ENCODE results near the gene PRKCQ. TPM values are rescaled to one million over a fixed set of nuclear protein-coding genes. Genes with fewer than 3 reads are reported as not detected.

PRKCQ gene
- total and polyA plus RNA-seq, 4 donors: 0.13 to 3.3 (median 0.45) TPM

DNA sequence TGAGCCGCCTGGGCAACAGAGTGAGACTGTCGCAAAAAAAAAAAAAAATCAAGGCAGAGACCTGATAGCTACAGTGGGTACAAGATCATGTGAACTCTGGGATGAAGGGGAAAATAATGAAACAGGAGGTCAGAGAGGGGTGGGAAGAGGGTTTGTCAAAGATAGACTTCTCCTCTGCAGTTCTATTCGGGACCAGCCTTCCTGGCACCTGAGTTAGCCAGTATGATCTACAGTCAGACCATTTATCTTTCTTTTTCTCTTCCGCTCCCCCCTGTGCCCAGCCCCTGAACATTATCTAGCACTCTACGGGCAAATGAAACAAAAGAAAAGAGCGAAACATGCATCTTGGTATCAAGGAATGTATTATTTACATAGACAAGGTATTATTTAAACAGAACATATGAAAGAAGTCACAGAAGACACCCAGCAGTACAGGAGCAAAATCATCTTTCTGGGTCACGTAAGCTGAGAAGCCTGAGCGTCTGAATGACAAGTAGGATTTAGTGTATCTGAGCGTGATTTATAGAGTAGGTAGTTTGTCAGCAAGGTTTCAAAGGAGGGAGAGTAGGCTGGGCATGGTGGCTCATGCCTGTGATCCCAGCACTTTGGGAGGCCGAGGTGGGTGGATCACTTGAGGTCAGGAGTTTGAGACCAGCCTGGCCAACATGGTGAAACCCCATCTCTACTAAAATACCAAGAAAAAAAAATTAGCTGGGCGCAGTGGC, 109.0 kb downstream of the PRKCQ start:
- H3K27ac ChIP-seq (ENCODE audit: low read depth in 1 of 2, low read length in 2 of 2): no peak overlapping the region
- H3K36me3 ChIP-seq (ENCODE audit: control insufficient read depth in 4 of 4, insufficient read depth in 3 of 4, low read depth in 1 of 4, low read length in 3 of 4): no peaks in the 10 kb centered on the region
- H3K27me3 ChIP-seq (ENCODE audit: control insufficient read depth in 4 of 4, insufficient read depth in 4 of 4, low read length in 3 of 4): no peaks in the 10 kb centered on the region
- no peak for DNase-seq (ENCODE audit: low spot score)
- no peak for TF ChIP-seq EGR1 (IDR thresholded peaks at IDR 0.05; ENCODE audit: low read depth in 2 of 2)
- TF ChIP-seq, protein P1, sequence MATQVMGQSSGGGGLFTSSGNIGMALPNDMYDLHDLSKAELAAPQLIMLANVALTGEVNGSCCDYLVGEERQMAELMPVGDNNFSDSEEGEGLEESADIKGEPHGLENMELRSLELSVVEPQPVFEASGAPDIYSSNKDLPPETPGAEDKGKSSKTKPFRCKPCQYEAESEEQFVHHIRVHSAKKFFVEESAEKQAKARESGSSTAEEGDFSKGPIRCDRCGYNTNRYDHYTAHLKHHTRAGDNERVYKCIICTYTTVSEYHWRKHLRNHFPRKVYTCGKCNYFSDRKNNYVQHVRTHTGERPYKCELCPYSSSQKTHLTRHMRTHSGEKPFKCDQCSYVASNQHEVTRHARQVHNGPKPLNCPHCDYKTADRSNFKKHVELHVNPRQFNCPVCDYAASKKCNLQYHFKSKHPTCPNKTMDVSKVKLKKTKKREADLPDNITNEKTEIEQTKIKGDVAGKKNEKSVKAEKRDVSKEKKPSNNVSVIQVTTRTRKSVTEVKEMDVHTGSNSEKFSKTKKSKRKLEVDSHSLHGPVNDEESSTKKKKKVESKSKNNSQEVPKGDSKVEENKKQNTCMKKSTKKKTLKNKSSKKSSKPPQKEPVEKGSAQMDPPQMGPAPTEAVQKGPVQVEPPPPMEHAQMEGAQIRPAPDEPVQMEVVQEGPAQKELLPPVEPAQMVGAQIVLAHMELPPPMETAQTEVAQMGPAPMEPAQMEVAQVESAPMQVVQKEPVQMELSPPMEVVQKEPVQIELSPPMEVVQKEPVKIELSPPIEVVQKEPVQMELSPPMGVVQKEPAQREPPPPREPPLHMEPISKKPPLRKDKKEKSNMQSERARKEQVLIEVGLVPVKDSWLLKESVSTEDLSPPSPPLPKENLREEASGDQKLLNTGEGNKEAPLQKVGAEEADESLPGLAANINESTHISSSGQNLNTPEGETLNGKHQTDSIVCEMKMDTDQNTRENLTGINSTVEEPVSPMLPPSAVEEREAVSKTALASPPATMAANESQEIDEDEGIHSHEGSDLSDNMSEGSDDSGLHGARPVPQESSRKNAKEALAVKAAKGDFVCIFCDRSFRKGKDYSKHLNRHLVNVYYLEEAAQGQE (IDR thresholded peaks at IDR 0.05): no peak
- WGBS: 92% methylated on average over 11 of the region's 11 CpGs
- H3K9me3 ChIP-seq (ENCODE audit: control insufficient read depth in 4 of 4, low read length in 3 of 4): no peaks in the 10 kb centered on the region
- no peak overlapping the region for H3K4me3 ChIP-seq (ENCODE audit: low read depth in 1 of 3, low read length in 3 of 3)
- no peak overlapping the region for H3K9ac ChIP-seq (ENCODE audit: low read depth in 1 of 2, low read length in 2 of 2)
- H3K4me1 ChIP-seq (ENCODE audit: control insufficient read depth in 4 of 4, insufficient read depth in 4 of 4, low read length in 3 of 4): no peaks in the 10 kb centered on the region

DNA sequence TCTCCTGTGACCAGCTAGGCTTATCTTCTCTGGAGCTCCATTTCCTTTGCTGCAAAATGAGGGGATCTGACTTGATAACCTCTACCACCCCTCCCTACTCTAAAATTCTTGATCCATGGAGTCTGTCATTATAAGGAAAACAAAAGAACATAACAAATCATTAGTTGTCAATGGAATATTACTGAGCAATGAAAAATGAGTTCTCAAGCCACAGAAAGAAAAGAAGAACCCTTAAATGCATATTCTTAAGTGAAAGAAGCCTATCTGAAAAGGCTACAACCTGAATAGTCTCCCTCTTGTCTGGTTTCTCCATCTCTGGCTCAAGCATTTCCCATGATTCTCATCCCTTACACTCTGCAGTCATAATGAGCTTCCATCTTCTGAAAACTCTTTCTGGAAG, 110.4 kb downstream of the PRKCQ start:
- Histone ChIP-seq H3K36me3 (ENCODE audit: control insufficient read depth in 4 of 4, insufficient read depth in 3 of 4, low read depth in 1 of 4, low read length in 3 of 4) (no peaks in the 10 kb centered on the region), H3K9ac (ENCODE audit: low read depth in 1 of 2, low read length in 2 of 2) (no peak overlapping the region), H3K4me3 (ENCODE audit: low read depth in 1 of 3, low read length in 3 of 3) (no peak overlapping the region), H3K27me3 (ENCODE audit: control insufficient read depth in 4 of 4, insufficient read depth in 4 of 4, low read length in 3 of 4) (no peaks in the 10 kb centered on the region), H3K27ac (ENCODE audit: low read depth in 1 of 2, low read length in 2 of 2) (no peak overlapping the region), H3K9me3 (ENCODE audit: control insufficient read depth in 4 of 4, low read length in 3 of 4) (no peaks in the 10 kb centered on the region), H3K4me1 (ENCODE audit: control insufficient read depth in 4 of 4, insufficient read depth in 4 of 4, low read length in 3 of 4) (no peaks in the 10 kb centered on the region)
- DNase-seq (ENCODE audit: low spot score): no peak
- TF ChIP-seq HNF4G (IDR thresholded peaks at IDR 0.05): no peak
- no peak for TF ChIP-seq GABPA (IDR thresholded peaks at IDR 0.05 in 1 of 2, conservative IDR thresholded peaks at IDR 0.05 in 1 of 2)
- TF ChIP-seq TAF1 (conservative IDR thresholded peaks at IDR 0.05): no peak
- TF ChIP-seq, protein P2, sequence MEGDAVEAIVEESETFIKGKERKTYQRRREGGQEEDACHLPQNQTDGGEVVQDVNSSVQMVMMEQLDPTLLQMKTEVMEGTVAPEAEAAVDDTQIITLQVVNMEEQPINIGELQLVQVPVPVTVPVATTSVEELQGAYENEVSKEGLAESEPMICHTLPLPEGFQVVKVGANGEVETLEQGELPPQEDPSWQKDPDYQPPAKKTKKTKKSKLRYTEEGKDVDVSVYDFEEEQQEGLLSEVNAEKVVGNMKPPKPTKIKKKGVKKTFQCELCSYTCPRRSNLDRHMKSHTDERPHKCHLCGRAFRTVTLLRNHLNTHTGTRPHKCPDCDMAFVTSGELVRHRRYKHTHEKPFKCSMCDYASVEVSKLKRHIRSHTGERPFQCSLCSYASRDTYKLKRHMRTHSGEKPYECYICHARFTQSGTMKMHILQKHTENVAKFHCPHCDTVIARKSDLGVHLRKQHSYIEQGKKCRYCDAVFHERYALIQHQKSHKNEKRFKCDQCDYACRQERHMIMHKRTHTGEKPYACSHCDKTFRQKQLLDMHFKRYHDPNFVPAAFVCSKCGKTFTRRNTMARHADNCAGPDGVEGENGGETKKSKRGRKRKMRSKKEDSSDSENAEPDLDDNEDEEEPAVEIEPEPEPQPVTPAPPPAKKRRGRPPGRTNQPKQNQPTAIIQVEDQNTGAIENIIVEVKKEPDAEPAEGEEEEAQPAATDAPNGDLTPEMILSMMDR (IDR thresholded peaks at IDR 0.05; ENCODE audit: low read depth, low read length, missing input control): no peak
- no peak for TF ChIP-seq EGR1 (IDR thresholded peaks at IDR 0.05; ENCODE audit: low read depth in 2 of 2)
- TF ChIP-seq, protein P3, sequence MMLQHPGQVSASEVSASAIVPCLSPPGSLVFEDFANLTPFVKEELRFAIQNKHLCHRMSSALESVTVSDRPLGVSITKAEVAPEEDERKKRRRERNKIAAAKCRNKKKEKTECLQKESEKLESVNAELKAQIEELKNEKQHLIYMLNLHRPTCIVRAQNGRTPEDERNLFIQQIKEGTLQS (IDR thresholded peaks at IDR 0.05): no peak
- no peak for TF ChIP-seq NR2F2 (IDR thresholded peaks at IDR 0.05)
- TF ChIP-seq, protein P1 (IDR thresholded peaks at IDR 0.05): no peak
- no peak for TF ChIP-seq RXRA (IDR thresholded peaks at IDR 0.05)
- no peak for TF ChIP-seq RAD21 (IDR thresholded peaks at IDR 0.05)
- TF ChIP-seq JUND (IDR thresholded peaks at IDR 0.05): no peak
- no peak for TF ChIP-seq HNF4A (conservative IDR thresholded peaks at IDR 0.05)
- no peak for TF ChIP-seq FOXA1 (IDR thresholded peaks at IDR 0.05)
- TF ChIP-seq SP1 (IDR thresholded peaks at IDR 0.05): no peak
- no peak for TF ChIP-seq YY1 (IDR thresholded peaks at IDR 0.05)
- no peak for TF ChIP-seq FOXA2 (IDR thresholded peaks at IDR 0.05)
- TF ChIP-seq, protein P4, sequence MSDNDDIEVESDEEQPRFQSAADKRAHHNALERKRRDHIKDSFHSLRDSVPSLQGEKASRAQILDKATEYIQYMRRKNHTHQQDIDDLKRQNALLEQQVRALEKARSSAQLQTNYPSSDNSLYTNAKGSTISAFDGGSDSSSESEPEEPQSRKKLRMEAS (IDR thresholded peaks at IDR 0.05): no peak

All from liver (tissue), 9 donors.